Measurements from ENCODE around the gene DEF6. TPM values are rescaled to one million over a fixed set of nuclear protein-coding genes. Genes with fewer than 3 reads are reported as not detected.
"Not testable (repeated sequence)": the region's sequence is repeated elsewhere in the genome, so short reads cannot be mapped to it uniquely, and the experiment has no call there.

Gene DEF6
- total and polyA plus RNA-seq, 2 of the 13 experiments (the other 11 are each of a cell fraction or from before 2014, with no cell fraction given): 5.2 to 10.0 TPM

DNA sequence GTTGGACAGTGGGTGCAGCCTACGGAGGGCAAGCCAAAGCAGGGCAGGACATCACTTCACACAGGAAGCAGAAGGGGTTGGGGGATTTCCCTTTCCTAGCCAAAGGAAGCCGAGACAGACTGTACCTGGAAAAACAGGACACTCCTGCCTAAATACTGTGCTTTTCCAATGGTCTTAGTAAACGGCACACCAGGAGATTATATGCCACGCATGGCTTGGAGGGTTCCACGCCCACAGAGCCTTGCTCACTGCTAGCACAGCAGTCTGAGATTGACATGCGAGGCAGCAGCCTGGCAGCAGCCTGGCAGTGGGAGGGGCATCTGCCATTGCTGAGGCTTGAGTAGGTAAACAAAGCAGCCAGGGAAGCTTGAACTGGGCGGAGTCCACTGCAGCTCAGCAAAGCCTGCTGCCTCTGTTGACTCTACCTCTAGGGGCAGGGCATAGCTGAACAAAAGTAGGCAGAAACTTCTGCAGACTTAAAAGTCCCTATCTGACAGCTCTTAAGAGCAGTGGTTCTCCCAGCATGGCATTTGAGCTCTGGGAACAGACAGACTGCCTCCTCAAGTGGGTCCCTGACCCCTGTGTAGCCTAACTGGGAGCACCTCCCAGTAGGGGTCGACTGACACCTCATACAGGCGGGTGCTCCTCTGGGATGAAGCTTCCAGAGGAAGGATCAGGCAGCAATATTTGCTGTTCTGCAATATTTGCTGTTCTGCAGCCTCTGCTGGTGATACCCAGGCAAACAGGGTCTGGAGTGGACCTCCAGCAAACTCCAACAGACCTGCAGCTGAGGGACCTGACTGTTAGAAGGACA lies 34.7 kb downstream of the DEF6 start (continued):
- TF ChIP-seq, protein P1, sequence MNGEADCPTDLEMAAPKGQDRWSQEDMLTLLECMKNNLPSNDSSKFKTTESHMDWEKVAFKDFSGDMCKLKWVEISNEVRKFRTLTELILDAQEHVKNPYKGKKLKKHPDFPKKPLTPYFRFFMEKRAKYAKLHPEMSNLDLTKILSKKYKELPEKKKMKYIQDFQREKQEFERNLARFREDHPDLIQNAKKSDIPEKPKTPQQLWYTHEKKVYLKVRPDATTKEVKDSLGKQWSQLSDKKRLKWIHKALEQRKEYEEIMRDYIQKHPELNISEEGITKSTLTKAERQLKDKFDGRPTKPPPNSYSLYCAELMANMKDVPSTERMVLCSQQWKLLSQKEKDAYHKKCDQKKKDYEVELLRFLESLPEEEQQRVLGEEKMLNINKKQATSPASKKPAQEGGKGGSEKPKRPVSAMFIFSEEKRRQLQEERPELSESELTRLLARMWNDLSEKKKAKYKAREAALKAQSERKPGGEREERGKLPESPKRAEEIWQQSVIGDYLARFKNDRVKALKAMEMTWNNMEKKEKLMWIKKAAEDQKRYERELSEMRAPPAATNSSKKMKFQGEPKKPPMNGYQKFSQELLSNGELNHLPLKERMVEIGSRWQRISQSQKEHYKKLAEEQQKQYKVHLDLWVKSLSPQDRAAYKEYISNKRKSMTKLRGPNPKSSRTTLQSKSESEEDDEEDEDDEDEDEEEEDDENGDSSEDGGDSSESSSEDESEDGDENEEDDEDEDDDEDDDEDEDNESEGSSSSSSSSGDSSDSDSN (CRISPR knock-in tag; IDR thresholded peaks at IDR 0.05): peak; percentile 36; the same call in 1 of the 2 replicates
- TF ChIP-seq KDM6A (CRISPR knock-in tag; IDR thresholded peaks at IDR 0.05; ENCODE audit: low read depth) (peak; percentile 47; the same call in 1 of the 2 replicates), CBFB (CRISPR knock-in tag; IDR thresholded peaks at IDR 0.05) (0 out of 2 replicates have a peak, but pooled peaks have one; percentile 53), BCL6 (CRISPR knock-in tag; IDR thresholded peaks at IDR 0.05) (peak; percentile 66), MYC (CRISPR knock-in tag; IDR thresholded peaks at IDR 0.05; ENCODE audit: borderline replicate concordance) (0 out of 2 replicates have a peak, but pooled peaks have one; percentile 21), MAZ (CRISPR knock-in tag; IDR thresholded peaks at IDR 0.05; ENCODE audit: low read depth) (0 out of 2 replicates have a peak, but pooled peaks have one; percentile 42), ZNF335 (CRISPR knock-in tag; IDR thresholded peaks at IDR 0.05) (peak; percentile 47; the same call in 1 of the 2 replicates), SMAD1 (CRISPR knock-in tag; IDR thresholded peaks at IDR 0.05; ENCODE audit: borderline replicate concordance, low read depth) (0 out of 2 replicates have a peak, but pooled peaks have one; percentile 26), ZNF350 (CRISPR knock-in tag; IDR thresholded peaks at IDR 0.05; ENCODE audit: borderline replicate concordance, low read depth) (peak; percentile 65; the same call in 1 of the 2 replicates), NR2F6 (CRISPR knock-in tag; IDR thresholded peaks at IDR 0.05) (peak; percentile 66; the same call in 1 of the 2 replicates), HDAC1 (CRISPR knock-in tag; IDR thresholded peaks at IDR 0.05) (peak; percentile 70; the same call in 1 of the 2 replicates), ETV5 (CRISPR knock-in tag; IDR thresholded peaks at IDR 0.05; ENCODE audit: borderline replicate concordance) (peak; percentile 56), IRF2 (CRISPR knock-in tag; IDR thresholded peaks at IDR 0.05) (peak; percentile 71; the same call in 1 of the 2 replicates), PHF20 (CRISPR knock-in tag; IDR thresholded peaks at IDR 0.05) (0 out of 2 replicates have a peak, but pooled peaks have one; percentile 37)
- not testable (repeated sequence) for TF ChIP-seq MAZ (IDR thresholded peaks at IDR 0.05; ENCODE audit: borderline replicate concordance, low read depth, low read length); NR2F6 (IDR thresholded peaks at IDR 0.05)
- TF ChIP-seq, protein P2, sequence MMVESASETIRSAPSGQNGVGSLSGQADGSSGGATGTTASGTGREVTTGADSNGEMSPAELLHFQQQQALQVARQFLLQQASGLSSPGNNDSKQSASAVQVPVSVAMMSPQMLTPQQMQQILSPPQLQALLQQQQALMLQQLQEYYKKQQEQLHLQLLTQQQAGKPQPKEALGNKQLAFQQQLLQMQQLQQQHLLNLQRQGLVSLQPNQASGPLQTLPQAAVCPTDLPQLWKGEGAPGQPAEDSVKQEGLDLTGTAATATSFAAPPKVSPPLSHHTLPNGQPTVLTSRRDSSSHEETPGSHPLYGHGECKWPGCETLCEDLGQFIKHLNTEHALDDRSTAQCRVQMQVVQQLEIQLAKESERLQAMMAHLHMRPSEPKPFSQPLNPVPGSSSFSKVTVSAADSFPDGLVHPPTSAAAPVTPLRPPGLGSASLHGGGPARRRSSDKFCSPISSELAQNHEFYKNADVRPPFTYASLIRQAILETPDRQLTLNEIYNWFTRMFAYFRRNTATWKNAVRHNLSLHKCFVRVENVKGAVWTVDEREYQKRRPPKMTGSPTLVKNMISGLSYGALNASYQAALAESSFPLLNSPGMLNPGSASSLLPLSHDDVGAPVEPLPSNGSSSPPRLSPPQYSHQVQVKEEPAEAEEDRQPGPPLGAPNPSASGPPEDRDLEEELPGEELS (CRISPR knock-in tag; IDR thresholded peaks at IDR 0.05): peak; percentile 83
- TF ChIP-seq, protein P3, sequence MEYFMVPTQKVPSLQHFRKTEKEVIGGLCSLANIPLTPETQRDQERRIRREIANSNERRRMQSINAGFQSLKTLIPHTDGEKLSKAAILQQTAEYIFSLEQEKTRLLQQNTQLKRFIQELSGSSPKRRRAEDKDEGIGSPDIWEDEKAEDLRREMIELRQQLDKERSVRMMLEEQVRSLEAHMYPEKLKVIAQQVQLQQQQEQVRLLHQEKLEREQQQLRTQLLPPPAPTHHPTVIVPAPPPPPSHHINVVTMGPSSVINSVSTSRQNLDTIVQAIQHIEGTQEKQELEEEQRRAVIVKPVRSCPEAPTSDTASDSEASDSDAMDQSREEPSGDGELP (IDR thresholded peaks at IDR 0.05; ENCODE audit: borderline replicate concordance, low read depth): peak; percentile 60; the same call in 1 of the 2 replicates
- TF ChIP-seq, protein P4, sequence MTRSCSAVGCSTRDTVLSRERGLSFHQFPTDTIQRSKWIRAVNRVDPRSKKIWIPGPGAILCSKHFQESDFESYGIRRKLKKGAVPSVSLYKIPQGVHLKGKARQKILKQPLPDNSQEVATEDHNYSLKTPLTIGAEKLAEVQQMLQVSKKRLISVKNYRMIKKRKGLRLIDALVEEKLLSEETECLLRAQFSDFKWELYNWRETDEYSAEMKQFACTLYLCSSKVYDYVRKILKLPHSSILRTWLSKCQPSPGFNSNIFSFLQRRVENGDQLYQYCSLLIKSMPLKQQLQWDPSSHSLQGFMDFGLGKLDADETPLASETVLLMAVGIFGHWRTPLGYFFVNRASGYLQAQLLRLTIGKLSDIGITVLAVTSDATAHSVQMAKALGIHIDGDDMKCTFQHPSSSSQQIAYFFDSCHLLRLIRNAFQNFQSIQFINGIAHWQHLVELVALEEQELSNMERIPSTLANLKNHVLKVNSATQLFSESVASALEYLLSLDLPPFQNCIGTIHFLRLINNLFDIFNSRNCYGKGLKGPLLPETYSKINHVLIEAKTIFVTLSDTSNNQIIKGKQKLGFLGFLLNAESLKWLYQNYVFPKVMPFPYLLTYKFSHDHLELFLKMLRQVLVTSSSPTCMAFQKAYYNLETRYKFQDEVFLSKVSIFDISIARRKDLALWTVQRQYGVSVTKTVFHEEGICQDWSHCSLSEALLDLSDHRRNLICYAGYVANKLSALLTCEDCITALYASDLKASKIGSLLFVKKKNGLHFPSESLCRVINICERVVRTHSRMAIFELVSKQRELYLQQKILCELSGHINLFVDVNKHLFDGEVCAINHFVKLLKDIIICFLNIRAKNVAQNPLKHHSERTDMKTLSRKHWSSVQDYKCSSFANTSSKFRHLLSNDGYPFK (CRISPR knock-in tag; IDR thresholded peaks at IDR 0.05; ENCODE audit: borderline replicate concordance): peak; percentile 55; the same call in 1 of the 2 replicates
- TF ChIP-seq, protein P5, sequence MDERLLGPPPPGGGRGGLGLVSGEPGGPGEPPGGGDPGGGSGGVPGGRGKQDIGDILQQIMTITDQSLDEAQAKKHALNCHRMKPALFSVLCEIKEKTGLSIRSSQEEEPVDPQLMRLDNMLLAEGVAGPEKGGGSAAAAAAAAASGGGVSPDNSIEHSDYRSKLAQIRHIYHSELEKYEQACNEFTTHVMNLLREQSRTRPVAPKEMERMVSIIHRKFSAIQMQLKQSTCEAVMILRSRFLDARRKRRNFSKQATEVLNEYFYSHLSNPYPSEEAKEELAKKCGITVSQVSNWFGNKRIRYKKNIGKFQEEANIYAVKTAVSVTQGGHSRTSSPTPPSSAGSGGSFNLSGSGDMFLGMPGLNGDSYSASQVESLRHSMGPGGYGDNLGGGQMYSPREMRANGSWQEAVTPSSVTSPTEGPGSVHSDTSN (CRISPR knock-in tag; IDR thresholded peaks at IDR 0.05): peak; percentile 82

All from HepG2 (cell line).